Measurements from ENCODE around the gene GRHL1. TPM values are rescaled to one million over a fixed set of nuclear protein-coding genes. Genes with fewer than 3 reads are reported as not detected.

The GRHL1 gene
- total and polyA plus RNA-seq, 2 of the 8 experiments (the other 6 are each of a cell fraction or from before 2014, with no cell fraction given): 1.3 to 3.6 TPM

- FAIRE-seq: no peak
- Histone ChIP-seq H3K79me1 (ENCODE audit: low read depth, low read length) (no peaks in the 10 kb centered on the region), H4K8ac (ENCODE audit: extremely low read depth, insufficient read depth, low read length) (no peak overlapping the region), H2BK15ac (ENCODE audit: low read length) (no peak overlapping the region), H3K23me2 (ENCODE audit: low read depth, low read length) (no peaks in the 10 kb centered on the region), H3K27me3 (replicated peaks in 1 of 4; ENCODE audit: control insufficient read depth in 3 of 4, extremely low read depth in 1 of 4, insufficient read depth in 3 of 4, low read length in 3 of 4) (no peaks in the 10 kb centered on the region), H3K56ac (replicated peaks; ENCODE audit: insufficient read length, low read depth, low read length) (no peak overlapping the region), H3K9ac (replicated peaks in 1 of 4; ENCODE audit: extremely low read depth in 1 of 4, low read depth in 3 of 4, low read length in 3 of 4) (no peak overlapping the region), H3K4me1 (replicated peaks in 1 of 4; ENCODE audit: control insufficient read depth in 3 of 4, insufficient read depth in 4 of 4, low read length in 3 of 4) (no peaks in the 10 kb centered on the region), H2BK12ac (ENCODE audit: low read depth, low read length) (no peak overlapping the region), H3K23ac (ENCODE audit: insufficient read length) (no peak overlapping the region), H3K36me3 (ENCODE audit: control insufficient read depth in 2 of 4, insufficient read depth in 4 of 4, low read length in 3 of 4) (no peaks in the 10 kb centered on the region; a peak in 1 of 8 replicates), H3K79me2 (ENCODE audit: control insufficient read depth in 1 of 2, insufficient read depth in 2 of 2, low read length in 2 of 2) (no peaks in the 10 kb centered on the region), H3K18ac (ENCODE audit: extremely low read depth, low read length) (no peak overlapping the region), H4K5ac (ENCODE audit: insufficient read length, low read depth, low read length) (no peak overlapping the region), H3K4me3 (ENCODE audit: extremely low read depth in 1 of 4, insufficient read depth in 2 of 4, low read depth in 3 of 4, low read length in 4 of 4) (no peak overlapping the region), H4K91ac (replicated peaks; ENCODE audit: insufficient read length, low read length) (no peak overlapping the region), H2AFZ (ENCODE audit: low read length) (no peak overlapping the region), H2BK5ac (ENCODE audit: low read depth, low read length) (no peak overlapping the region), H3K4ac (replicated peaks; ENCODE audit: insufficient read length, low read depth, low read length) (no peak overlapping the region), H2BK120ac (replicated peaks; ENCODE audit: low read depth, low read length) (no peak overlapping the region), H3K14ac (ENCODE audit: insufficient read length) (no peak overlapping the region), H2BK20ac (ENCODE audit: low read length) (no peak overlapping the region), H3K4me2 (ENCODE audit: insufficient read depth in 1 of 2, low read depth in 2 of 2, low read length in 2 of 2) (no peak overlapping the region), H3K9me3 (ENCODE audit: insufficient read depth in 2 of 2, low read depth in 1 of 2, low read length in 1 of 2) (no peaks in the 10 kb centered on the region), H2AK5ac (ENCODE audit: low read depth, low read length) (no peak overlapping the region), H3K27ac (ENCODE audit: low read depth, low read length) (no peak overlapping the region), H4K20me1 (replicated peaks in 1 of 2; ENCODE audit: control insufficient read depth in 1 of 2, insufficient read depth in 2 of 2, low read length in 2 of 2) (no peaks in the 10 kb centered on the region)
- DNase-seq (ENCODE audit: low read depth in 1 of 2, low spot score in 2 of 2): no peak
- CTCF ChIA-PET (ENCODE audit: partially characterized antibody): interaction anchor here (1.1 to 3.5 kb wide), 3 partner anchors 11 to 131 kb away, joined by 3 to 40 read pairs (median 4); partner anchors contain the start of gene TAF1B
- WGBS, 2 experiments (ENCODE audit: extremely low coverage in 1 of 2, insufficient coverage in 1 of 2, insufficient read length in 1 of 2, insufficient replicate concordance in 2 of 2, low coverage in 1 of 2, low lambda C conversion rate in 2 of 2, missing lambda C conversion rate in 1 of 2): 94% methylated on average over 4 of the region's 4 CpGs; no CpG with 5 or more reads in 1 of the 2 experiments
- POLR2A ChIA-PET (ENCODE audit: partially characterized antibody): interaction anchor here (0.6 kb wide), 1 partner anchor 705 kb away, joined by 3 read pairs; no protein-coding TSS in a partner anchor
- TF ChIP-seq POLR2AphosphoS5 (IDR thresholded peaks at IDR 0.05; ENCODE audit: low read depth, low read length): no peak
- no peak for TF ChIP-seq CHD2 (IDR thresholded peaks at IDR 0.05; ENCODE audit: low read length)
- TF ChIP-seq, protein P1, sequence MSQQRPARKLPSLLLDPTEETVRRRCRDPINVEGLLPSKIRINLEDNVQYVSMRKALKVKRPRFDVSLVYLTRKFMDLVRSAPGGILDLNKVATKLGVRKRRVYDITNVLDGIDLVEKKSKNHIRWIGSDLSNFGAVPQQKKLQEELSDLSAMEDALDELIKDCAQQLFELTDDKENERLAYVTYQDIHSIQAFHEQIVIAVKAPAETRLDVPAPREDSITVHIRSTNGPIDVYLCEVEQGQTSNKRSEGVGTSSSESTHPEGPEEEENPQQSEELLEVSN (IDR thresholded peaks at IDR 0.05): no peak
- no peak for TF ChIP-seq FOSL1 (IDR thresholded peaks at IDR 0.05; ENCODE audit: insufficient read depth, low read depth, low read length)
- TF ChIP-seq, protein P2, sequence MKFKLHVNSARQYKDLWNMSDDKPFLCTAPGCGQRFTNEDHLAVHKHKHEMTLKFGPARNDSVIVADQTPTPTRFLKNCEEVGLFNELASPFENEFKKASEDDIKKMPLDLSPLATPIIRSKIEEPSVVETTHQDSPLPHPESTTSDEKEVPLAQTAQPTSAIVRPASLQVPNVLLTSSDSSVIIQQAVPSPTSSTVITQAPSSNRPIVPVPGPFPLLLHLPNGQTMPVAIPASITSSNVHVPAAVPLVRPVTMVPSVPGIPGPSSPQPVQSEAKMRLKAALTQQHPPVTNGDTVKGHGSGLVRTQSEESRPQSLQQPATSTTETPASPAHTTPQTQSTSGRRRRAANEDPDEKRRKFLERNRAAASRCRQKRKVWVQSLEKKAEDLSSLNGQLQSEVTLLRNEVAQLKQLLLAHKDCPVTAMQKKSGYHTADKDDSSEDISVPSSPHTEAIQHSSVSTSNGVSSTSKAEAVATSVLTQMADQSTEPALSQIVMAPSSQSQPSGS (IDR thresholded peaks at IDR 0.05; ENCODE audit: low read length): no peak
- no peak for TF ChIP-seq NRF1 (IDR thresholded peaks at IDR 0.05; ENCODE audit: low read depth, low read length)
- no peak for TF ChIP-seq TCF12 (IDR thresholded peaks at IDR 0.05; ENCODE audit: low read depth, low read length)
These were observed 22.9 kb downstream of the GRHL1 start for GRCh38 chr2:9974343-9974742.

Data from H1 (cell line).